Mucosa of descending colon (tissue), 3 donors: ENCODE data around the gene MAPKBP1. TPM values are rescaled to one million over a fixed set of nuclear protein-coding genes. Genes with fewer than 3 reads are reported as not detected.

ENCODE experiments used
- ATAC-seq: fragments of 200-7000 bp; cut with Tn5 transposase; one replicate; pipeline ENCODE4 v1.9.1; 2020; ENCODE audit warnings: mild to moderate bottlenecking, moderate library complexity
- DNase-seq, 3 donors: peaks; one replicate each; pipeline ENCODE4 v3.0.0-alpha.2; 2020
- H3K36me3 ChIP-seq: fragments of 200-600 bp; one replicate; pipeline ENCODE4 v1.8.0; 2021; ENCODE audit warnings: low read depth, mild to moderate bottlenecking
- H3K4me1 ChIP-seq: fragments of 200-600 bp; one replicate; pipeline ENCODE4 v1.8.0; 2021; ENCODE audit warnings: low read depth, mild to moderate bottlenecking
- H3K4me3 ChIP-seq: fragments of 200-600 bp; one replicate; pipeline ENCODE4 v1.8.0; 2021; ENCODE audit warnings: mild to moderate bottlenecking
- H3K9me3 ChIP-seq: fragments of 200-600 bp; one replicate; pipeline ENCODE4 v1.8.0; 2021; ENCODE audit warnings: mild to moderate bottlenecking
- intact Hi-C, 2 donors: fragments of 100-400 bp; cut with DNase I in 1 of 2; cut with micrococcal nuclease in 1 of 2; formaldehyde crosslinking; loops; one replicate each; pipeline versions ENCODE4 v1.11.0 to v1.11.1; 2022; cut with DNase I, micrococcal nuclease
- total RNA-seq, 3 donors: library from RNA; stranded (reverse); fragmentation: NEBNext Ultra II Directional in 2 of 3; extraction: Animal tissue kit (Norgen Biotek cat#: 25700) in 2 of 3; gene quantifications; one replicate each; pipeline versions ENCODE4 v1.2.1 to v1.2.4, GENCODE V29; 2021 to 2023
- TF ChIP-seq, protein P1 (sequence below): fragments of 200-600 bp; IDR thresholded peaks from one replicate; pipeline ENCODE4 v1.8.0; 2022; ENCODE audit warnings: antibody characterized with exemption, mild to moderate bottlenecking
- donor health status: DM: no; HTN: no; CAD: no; lungs with moderate emphysema.
- donor health status: DM: no; HTN: no; CAD: no.
- donor health status: DM: no; HTN: yes; CAD: no.

Gene MAPKBP1
- total RNA-seq, 3 donors from 2014 or later, result 15.2 to 35.5 (median 16.0) TPM

DNA sequence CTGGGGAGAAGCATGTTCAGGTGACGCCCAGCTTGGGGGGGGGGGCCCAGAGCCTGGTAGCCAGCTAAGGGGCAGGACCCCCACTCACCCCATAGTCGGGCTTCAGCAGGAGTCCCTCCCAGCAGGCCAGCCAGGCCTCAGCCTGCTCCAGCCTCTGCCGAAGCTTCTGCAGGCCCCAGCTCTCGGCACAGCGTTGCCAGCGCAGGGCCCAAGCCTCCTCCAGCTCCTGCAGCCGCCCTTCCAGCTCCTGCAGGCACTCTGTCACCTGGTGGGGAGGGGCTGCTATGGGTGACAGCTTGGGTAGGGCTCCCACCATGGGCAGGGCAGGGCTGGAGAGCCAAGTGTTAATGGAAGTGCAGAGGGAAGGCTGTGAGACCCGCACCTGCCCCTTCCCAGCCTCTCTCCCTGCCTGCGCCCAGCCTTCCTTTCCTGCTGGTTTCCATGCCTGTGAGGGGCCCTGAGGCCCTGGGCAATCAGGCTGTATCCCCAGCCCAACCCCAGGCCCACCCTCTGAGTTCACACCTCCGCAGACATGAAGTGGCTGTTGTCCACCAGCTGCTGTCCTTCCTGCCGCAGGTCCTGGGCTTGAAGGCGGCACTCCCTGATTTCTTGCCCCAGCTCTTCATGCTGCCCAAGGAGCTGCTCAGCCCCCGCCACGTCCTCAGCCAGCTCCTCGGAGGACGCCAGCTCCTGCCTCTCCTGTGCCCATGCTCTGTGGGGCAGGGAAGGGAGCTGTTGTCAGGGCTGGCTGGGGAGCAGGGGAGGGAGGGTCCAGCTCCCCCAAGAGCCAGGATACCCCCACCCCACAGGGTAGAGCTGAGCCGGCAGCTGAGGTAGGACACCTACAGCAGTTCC is 78.7 kb downstream of the MAPKBP1 start:
- H3K4me1 ChIP-seq, result no peaks in the 10 kb centered on the region
- no peaks in the 10 kb centered on the region for H3K36me3 ChIP-seq
- ATAC-seq, result no peak
- DNase-seq, result no peak
- H3K9me3 ChIP-seq, result no peaks in the 10 kb centered on the region
- no peak overlapping the region for H3K4me3 ChIP-seq
- TF ChIP-seq, protein P1, sequence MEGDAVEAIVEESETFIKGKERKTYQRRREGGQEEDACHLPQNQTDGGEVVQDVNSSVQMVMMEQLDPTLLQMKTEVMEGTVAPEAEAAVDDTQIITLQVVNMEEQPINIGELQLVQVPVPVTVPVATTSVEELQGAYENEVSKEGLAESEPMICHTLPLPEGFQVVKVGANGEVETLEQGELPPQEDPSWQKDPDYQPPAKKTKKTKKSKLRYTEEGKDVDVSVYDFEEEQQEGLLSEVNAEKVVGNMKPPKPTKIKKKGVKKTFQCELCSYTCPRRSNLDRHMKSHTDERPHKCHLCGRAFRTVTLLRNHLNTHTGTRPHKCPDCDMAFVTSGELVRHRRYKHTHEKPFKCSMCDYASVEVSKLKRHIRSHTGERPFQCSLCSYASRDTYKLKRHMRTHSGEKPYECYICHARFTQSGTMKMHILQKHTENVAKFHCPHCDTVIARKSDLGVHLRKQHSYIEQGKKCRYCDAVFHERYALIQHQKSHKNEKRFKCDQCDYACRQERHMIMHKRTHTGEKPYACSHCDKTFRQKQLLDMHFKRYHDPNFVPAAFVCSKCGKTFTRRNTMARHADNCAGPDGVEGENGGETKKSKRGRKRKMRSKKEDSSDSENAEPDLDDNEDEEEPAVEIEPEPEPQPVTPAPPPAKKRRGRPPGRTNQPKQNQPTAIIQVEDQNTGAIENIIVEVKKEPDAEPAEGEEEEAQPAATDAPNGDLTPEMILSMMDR, result no peak
- intact Hi-C loops, result no loop called here

DNA sequence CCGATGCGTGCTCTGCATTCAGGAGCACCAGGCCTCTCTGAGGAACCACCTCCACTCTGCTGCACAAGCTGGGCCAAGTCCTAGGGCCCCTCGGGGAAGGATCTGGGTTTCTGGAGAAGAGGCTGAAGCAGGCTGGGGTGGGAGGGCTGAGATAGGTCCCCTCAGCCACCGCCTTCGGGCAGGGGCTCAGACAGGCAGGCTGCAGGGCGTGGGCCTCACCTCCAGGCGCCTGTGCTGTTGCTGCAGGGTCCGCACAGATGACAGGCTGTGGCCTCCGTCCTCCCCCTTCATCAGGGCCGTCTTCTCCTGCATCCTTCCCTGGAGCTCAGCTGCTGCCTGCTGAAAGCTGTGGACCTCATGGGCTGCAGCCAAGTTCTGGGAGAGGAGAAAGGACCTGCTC is 79.5 kb downstream of the MAPKBP1 start:
- DNase-seq (no peak), ATAC-seq (no peak)
- H3K9me3 ChIP-seq, result no peaks in the 10 kb centered on the region
- intact Hi-C loops, result no loop called here
- no peak overlapping the region for H3K4me3 ChIP-seq
- TF ChIP-seq, protein P1, result no peak
- H3K4me1 ChIP-seq, result no peaks in the 10 kb centered on the region
- no peaks in the 10 kb centered on the region for H3K36me3 ChIP-seq

DNA sequence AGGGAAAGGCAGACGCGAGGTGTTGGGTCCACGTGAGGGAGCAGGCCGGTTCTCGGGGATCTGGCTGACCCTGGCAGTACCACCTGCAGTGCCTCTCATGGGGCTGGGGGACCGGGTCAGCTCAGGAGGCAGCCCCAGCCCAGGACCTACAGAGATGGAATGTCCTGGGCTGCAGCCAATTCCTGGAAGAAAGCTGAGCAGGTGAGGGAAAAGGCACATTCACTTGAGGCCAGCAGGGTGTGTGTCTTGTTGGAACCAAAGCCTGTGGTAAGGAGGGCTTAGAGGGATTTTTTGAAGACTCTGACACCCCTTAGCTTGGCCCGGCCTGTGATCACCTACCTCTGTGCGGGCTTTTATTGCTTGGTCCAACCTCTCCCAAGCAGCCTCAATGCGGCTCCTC is 80.2 kb downstream of the MAPKBP1 start:
- TF ChIP-seq, protein P1, result no peak
- Histone ChIP-seq H3K36me3 (no peaks in the 10 kb centered on the region), H3K4me1 (no peaks in the 10 kb centered on the region), H3K4me3 (no peak overlapping the region), H3K9me3 (no peaks in the 10 kb centered on the region)
- ATAC-seq, result no peak
- intact Hi-C loops, result no loop called here
- no peak for DNase-seq

DNA sequence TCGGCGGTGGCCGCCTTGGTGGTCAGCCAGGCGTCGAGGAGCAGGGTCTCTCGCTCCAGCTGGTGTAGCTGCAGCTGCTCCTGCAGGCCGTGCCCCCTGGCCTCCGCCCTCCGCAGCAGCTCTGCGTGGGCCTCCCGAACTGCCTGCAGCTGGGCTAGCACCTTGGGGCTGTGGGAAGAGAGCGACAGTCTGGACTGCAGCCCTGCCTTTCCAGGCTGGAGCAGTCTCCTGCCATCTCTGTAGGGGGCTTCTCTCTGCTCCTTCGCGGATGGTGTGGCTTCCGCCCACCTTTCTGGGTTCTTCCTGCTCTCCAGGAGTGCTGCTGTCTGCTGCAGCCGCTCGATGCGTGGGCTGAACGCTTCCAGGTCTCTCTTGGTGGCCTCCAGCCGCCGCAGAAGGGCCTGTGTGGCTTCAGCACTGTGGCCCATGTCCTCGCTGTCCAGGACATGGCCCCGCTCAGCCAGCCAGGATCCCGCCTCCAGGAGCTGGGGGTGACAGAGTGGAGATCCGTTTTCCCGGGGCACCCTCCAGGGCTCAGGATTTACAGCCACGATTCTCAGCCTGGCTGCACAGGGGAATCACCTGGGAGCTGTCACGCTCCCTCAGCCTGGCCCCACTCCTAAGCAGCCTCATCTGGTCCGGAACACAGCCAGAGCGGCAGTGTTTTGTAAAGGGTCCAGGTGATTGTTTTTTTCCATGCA is 81.1 kb downstream of the MAPKBP1 start:
- Histone ChIP-seq H3K36me3 (no peaks in the 10 kb centered on the region), H3K9me3 (no peaks in the 10 kb centered on the region), H3K4me3 (no peak overlapping the region), H3K4me1 (no peaks in the 10 kb centered on the region)
- ATAC-seq (no peak), DNase-seq (no peak)
- intact Hi-C loops, result no loop called here
- TF ChIP-seq, protein P1, result no peak

DNA sequence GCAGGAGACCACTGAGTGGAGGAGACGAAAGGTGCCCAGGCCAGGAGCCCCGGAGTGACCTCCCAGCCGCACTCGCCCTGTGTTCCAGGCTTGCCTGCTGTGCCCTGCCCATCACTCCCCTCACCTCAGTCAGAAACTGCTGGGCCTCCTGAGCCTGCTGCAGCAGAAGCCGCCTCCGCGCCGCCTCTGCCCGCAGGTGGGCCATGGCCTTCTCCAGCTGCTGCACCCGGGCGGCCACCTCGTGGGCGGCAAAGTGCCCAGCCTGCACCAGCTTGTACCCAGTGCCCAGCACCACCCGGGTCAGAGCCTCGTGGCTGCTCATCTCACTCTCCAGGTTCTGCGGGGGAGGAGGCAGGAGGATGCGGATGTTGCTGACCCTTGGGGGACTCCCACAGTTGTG is 82.0 kb downstream of the MAPKBP1 start:
- ATAC-seq, result no peak
- Histone ChIP-seq H3K4me3 (no peak overlapping the region), H3K36me3 (no peaks in the 10 kb centered on the region), H3K4me1 (no peaks in the 10 kb centered on the region), H3K9me3 (no peaks in the 10 kb centered on the region)
- TF ChIP-seq, protein P1, result no peak
- intact Hi-C loops, result no loop called here
- no peak for DNase-seq
